Gastrocnemius medialis (tissue), 4 donors: ENCODE data around the gene COBL. TPM values are rescaled to one million over a fixed set of nuclear protein-coding genes. Genes with fewer than 3 reads are reported as not detected.

ENCODE experiments used
- ATAC-seq, 2 donors: fragments of 150-250 bp; one replicate each; pipeline ENCODE4 v1.9.1; 2016
- DNase-seq, 2 donors: peaks; one replicate each; pipeline ENCODE4 v3.0.0-alpha.2; 2019
- H3K27ac ChIP-seq, 4 donors: fragments of 200-600 bp; sonication (generic); 1 replicate in 1 of 4; 2 replicates in 3 of 4; pipeline ENCODE4 v1.5.1; 2016 to 2018; ENCODE audit warnings: mild to moderate bottlenecking in 2 of 4, moderate library complexity in 1 of 4
- H3K27me3 ChIP-seq, 3 donors: fragments of 200-600 bp; sonication (generic) in 2 of 3; 1 replicate in 1 of 3; 2 replicates in 2 of 3; pipeline versions ENCODE4 v1.5.1 to v1.6.0; 2016 to 2019; ENCODE audit warnings: mild to moderate bottlenecking in 1 of 3, moderate library complexity in 1 of 3
- H3K36me3 ChIP-seq, 2 donors: fragments of 200-600 bp; sonication (generic) in 1 of 2; one replicate each; pipeline ENCODE4 v1.5.1; 2017 to 2018
- H3K4me1 ChIP-seq, 2 donors: fragments of 200-600 bp; sonication (generic) in 1 of 2; one replicate each; pipeline ENCODE4 v1.5.1; 2016 to 2017; ENCODE audit warnings: mild to moderate bottlenecking in 2 of 2
- H3K4me3 ChIP-seq, 4 donors: fragments of 200-600 bp; sonication (generic) in 3 of 4; 1 replicate in 1 of 4; 2 replicates in 3 of 4; pipeline ENCODE4 v1.5.1; 2016 to 2019; ENCODE audit warnings: mild to moderate bottlenecking in 2 of 4
- H3K9me3 ChIP-seq, 3 donors: fragments of 200-600 bp; sonication (generic) in 2 of 3; 1 replicate in 1 of 3; 2 replicates in 2 of 3; pipeline ENCODE4 v1.5.1; 2016 to 2019
- CTCF ChIP-seq, 5 experiments: fragments of 450-650 bp in 3 of 5; fragments of 200-600 bp in 2 of 5; sonication (generic) in 2 of 5; IDR thresholded peaks in 4 of 5; conservative IDR thresholded peaks in 1 of 5; 1 replicate in 4 of 5; 2 replicates in 1 of 5; pipeline ENCODE4 v1.5.1; 2016 to 2019; ENCODE audit warnings: antibody characterized with exemption in 5 of 5, mild to moderate bottlenecking in 3 of 5, moderate library complexity in 3 of 5
- POLR2A ChIP-seq, 2 donors: fragments of 450-650 bp; IDR thresholded peaks; one replicate each; pipeline ENCODE4 v1.6.1; 2017; ENCODE audit warnings: antibody characterized with exemption in 2 of 2, mild to moderate bottlenecking in 2 of 2, moderate library complexity in 2 of 2
- in situ Hi-C, 4 donors: fragments of 200-750 bp; cut with MboI; loops; one replicate each; pipeline versions ENCODE4 v1.15.0 to v1.8.0; 2017; ENCODE audit warnings: low sequenced_read_pairs in 4 of 4
- intact Hi-C: fragments of 100-400 bp; cut with DNase I; formaldehyde crosslinking; loops from one replicate; pipeline ENCODE4 v1.15.1; 2023; ENCODE audit warnings: low total_unique reads
- total RNA-seq, 4 donors: library from RNA; depleted of rRNA; stranded (reverse); fragments of >200 nt; gene quantifications; one replicate each; pipeline versions ENCODE4 v1.1.0 to v1.2.3, GENCODE V29; 2016

Gene COBL
- total RNA-seq, 4 donors from 2014 or later, result 82.1 to 170 (median 124) TPM

GRCh38 chr7:51128545-51129435, 187.8 kb downstream of the COBL start:
- Histone ChIP-seq H3K27me3 (no peaks in the 10 kb centered on the region), H3K36me3 (no peaks in the 10 kb centered on the region), H3K4me1 (peaks cover 4 to 5% of the 10 kb centered on the region in 2 donors), H3K4me3 (no peak overlapping the region), H3K27ac (no peak overlapping the region), H3K9me3 (no peaks in the 10 kb centered on the region)
- no peak for ATAC-seq
- TF ChIP-seq CTCF (IDR thresholded peaks at IDR 0.05 in 4 of 5, conservative IDR thresholded peaks at IDR 0.05 in 1 of 5) (no peak), POLR2A (IDR thresholded peaks at IDR 0.05) (no peak)
- in situ Hi-C loops (no loop called here), intact Hi-C loops (no loop called here)
- no peak for DNase-seq

GRCh38 chr7:51127618-51127904, 189.0 kb downstream of the COBL start:
- Histone ChIP-seq H3K36me3 (no peaks in the 10 kb centered on the region), H3K9me3 (no peaks in the 10 kb centered on the region), H3K27ac (no peak overlapping the region), H3K4me3 (no peak overlapping the region), H3K27me3 (no peaks in the 10 kb centered on the region), H3K4me1 (peaks cover 5 to 15% of the 10 kb centered on the region in 2 donors)
- intact Hi-C loops, result no loop called here
- DNase-seq (no peak), ATAC-seq (no peak)
- in situ Hi-C loops, result no loop called here
- TF ChIP-seq POLR2A (IDR thresholded peaks at IDR 0.05) (no peak), CTCF (IDR thresholded peaks at IDR 0.05 in 4 of 5, conservative IDR thresholded peaks at IDR 0.05 in 1 of 5) (no peak)

- H3K4me1 ChIP-seq, result peaks cover 5 to 20% of the 10 kb centered on the region in 2 donors
- no peak overlapping the region for H3K4me3 ChIP-seq
- intact Hi-C loops (no loop called here), in situ Hi-C loops (no loop called here)
- TF ChIP-seq CTCF (IDR thresholded peaks at IDR 0.05 in 4 of 5, conservative IDR thresholded peaks at IDR 0.05 in 1 of 5) (no peak), POLR2A (IDR thresholded peaks at IDR 0.05) (no peak)
- H3K9me3 ChIP-seq, result no peaks in the 10 kb centered on the region
- no peaks in the 10 kb centered on the region for H3K36me3 ChIP-seq
- no peak for ATAC-seq
- no peaks in the 10 kb centered on the region for H3K27me3 ChIP-seq
- peak overlapping the region in 3 of 4 donors; percentile 15 to 40 (median 19) for H3K27ac ChIP-seq
- no peak for DNase-seq
Observed at GRCh38 chr7:51126813-51127617, 189.6 kb downstream of the COBL start.

- in situ Hi-C loops (no loop called here), intact Hi-C loops (no loop called here)
- Histone ChIP-seq H3K36me3 (no peaks in the 10 kb centered on the region), H3K4me3 (no peak overlapping the region), H3K27me3 (no peaks in the 10 kb centered on the region), H3K27ac (peak overlapping the region in 2 of 4 donors; percentile 15 to 19), H3K4me1 (peaks cover 5 to 24% of the 10 kb centered on the region in 2 donors), H3K9me3 (no peaks in the 10 kb centered on the region)
- TF ChIP-seq CTCF (IDR thresholded peaks at IDR 0.05 in 4 of 5, conservative IDR thresholded peaks at IDR 0.05 in 1 of 5) (no peak), POLR2A (IDR thresholded peaks at IDR 0.05) (no peak)
- ATAC-seq (no peak), DNase-seq (no peak)
Observed at GRCh38 chr7:51126324-51126723, 190.3 kb downstream of the COBL start.
